ENCODE results near the gene SPTBN1. TPM values are rescaled to one million over a fixed set of nuclear protein-coding genes. Genes with fewer than 3 reads are reported as not detected.

The SPTBN1 gene
- total and polyA plus RNA-seq, 5 experiments from 2014 or later = 15.9 to 190 (median 80.4) TPM

DNA sequence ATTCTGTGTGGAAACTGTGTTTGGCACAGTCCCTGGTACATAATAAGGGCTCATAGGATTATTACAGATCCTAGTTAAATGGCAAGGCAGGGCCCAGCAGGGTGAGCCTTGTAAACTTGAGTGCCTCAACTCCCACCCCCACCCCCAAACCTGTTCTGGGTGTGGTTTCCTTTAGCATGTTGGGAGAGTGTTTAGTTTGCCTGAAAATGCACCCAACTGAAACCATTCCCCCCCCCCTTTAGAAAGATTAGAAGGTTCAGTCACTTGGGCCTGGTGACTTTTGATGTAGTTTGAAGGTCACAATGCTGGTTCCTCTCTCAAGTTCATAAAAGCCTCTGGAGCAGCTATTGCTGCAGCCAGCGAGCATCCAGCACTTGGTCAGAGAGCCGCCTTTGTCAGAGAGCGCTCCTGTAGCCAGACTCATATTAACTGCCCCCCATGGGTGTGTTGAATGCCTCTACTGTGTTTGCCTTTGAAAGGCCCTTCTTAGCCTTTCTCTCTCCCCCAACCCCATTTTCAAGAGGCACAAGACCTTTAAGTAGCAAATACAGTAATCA, 113.7 kb downstream of the SPTBN1 start:
- no peak for ATAC-seq
- H3K36me3 Mint-ChIP-seq = peaks cover 0 to 14% (median 4%) of the 10 kb centered on the region in 3 donors

DNA sequence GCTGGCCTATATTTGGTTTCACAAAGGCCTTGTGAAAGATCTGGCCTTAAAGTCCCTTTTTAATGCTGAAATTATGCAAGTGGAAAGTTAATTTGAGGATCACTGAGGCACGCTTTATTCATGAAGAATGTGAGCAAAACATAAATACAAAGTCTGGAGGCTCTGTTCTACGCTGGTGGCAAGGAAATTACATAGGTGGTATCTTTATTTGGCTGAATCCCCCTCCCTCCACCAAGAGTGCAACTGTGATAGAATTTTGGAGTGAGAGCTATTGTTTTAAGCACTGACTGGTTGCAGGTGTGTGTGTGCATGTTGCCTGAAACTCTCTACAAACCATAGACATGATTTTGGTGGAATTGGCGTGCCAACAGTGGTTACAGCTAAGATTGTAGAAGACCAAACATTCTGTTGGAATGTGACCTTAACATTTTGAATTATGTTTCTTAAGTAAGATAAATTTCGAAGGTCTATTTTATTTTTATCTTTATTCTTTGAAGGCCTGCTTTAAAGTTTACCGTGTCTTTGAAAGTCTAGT, 114.3 kb downstream of the SPTBN1 start:
- H3K27ac Mint-ChIP-seq = peak overlapping the region; percentile 94 to 99 (median 98)
- peaks cover 49 to 96% (median 92%) of the 10 kb centered on the region in 4 donors for H3K4me1 Mint-ChIP-seq
- peaks cover 0 to 13% (median 4%) of the 10 kb centered on the region in 3 donors for H3K36me3 Mint-ChIP-seq
- peak overlapping the region; percentile 71 to 93 (median 86) for H3K4me3 Mint-ChIP-seq
- POLR2A ChIA-PET = interaction anchor here (0.6 to 18.3 kb wide), 7 partner anchors 10 to 46 kb away, joined by 3 to 331 read pairs (median 4); no protein-coding TSS in a partner anchor
- no peaks in the 10 kb centered on the region for H3K9me3 Mint-ChIP-seq
- no peaks in the 10 kb centered on the region for H3K27me3 Mint-ChIP-seq
- DNase-seq (no peak), ATAC-seq (no peak)

More for the DNA sequence above, 113.7 kb downstream of the SPTBN1 start:
- POLR2A ChIA-PET = interaction anchor here (1.1 to 18.3 kb wide), 4 partner anchors 10 to 29 kb away, joined by 3 to 331 read pairs (median 14); no protein-coding TSS in a partner anchor
- Mint-ChIP-seq H3K9me3 (no peaks in the 10 kb centered on the region), H3K4me3 (peak overlapping the region; percentile 71 to 91 (median 84)), H3K27ac (peak overlapping the region; percentile 94 to 99 (median 98)), H3K27me3 (no peaks in the 10 kb centered on the region), H3K4me1 (peaks cover 51 to 96% (median 92%) of the 10 kb centered on the region in 4 donors)
- DNase-seq = peak in 1 of 10 donors; percentile 35

DNA sequence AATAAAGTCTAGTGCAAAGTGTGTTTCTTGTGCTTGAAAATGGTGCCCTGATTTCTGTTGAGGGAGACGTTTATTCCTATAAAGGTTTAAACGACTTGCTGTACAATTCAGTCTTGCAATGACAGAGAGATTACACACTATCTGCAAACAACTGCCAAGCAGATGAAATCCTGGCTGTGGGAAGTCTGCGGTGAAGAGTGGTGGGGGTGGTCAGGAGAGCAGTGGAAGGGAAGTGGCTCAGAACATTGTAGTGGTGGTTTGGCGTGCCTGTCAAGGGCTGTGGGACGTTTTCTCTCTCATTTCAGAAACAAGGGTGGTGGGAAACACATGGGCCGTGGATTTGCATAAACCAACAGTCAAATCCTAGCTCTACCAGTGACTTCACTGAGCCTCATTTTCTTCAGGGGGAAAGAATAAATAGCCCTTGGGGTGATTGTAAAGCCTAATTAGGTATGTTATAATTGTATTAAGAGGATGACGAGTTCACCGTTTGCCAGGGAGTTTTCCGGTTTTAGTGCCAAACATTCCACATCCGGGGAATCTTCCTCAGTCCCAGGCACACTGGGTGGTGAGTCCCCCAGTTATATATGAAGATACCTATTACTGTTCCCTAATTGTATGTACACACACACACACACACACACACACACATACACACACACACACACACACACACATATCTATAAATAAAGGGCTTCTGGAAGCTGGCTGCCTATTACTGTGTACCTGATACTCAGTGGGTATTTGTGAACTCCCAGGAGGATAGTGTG, 115.0 kb downstream of the SPTBN1 start:
- Mint-ChIP-seq H3K4me1 (peaks cover 48 to 96% (median 92%) of the 10 kb centered on the region in 4 donors), H3K9me3 (no peaks in the 10 kb centered on the region), H3K36me3 (peaks cover 0 to 9% (median 0%) of the 10 kb centered on the region in 3 donors), H3K27ac (peak overlapping the region; percentile 94 to 99 (median 98)), H3K27me3 (no peaks in the 10 kb centered on the region), H3K4me3 (peak overlapping the region; percentile 71 to 93 (median 84))
- POLR2A ChIA-PET = interaction anchor here (0.6 to 18.3 kb wide), 11 partner anchors 10 to 46 kb away, joined by 3 to 331 read pairs (median 4); no protein-coding TSS in a partner anchor
- DNase-seq (peak; percentile 39 to 82 (median 70)), ATAC-seq (peak; percentile 14 to 30)

DNA sequence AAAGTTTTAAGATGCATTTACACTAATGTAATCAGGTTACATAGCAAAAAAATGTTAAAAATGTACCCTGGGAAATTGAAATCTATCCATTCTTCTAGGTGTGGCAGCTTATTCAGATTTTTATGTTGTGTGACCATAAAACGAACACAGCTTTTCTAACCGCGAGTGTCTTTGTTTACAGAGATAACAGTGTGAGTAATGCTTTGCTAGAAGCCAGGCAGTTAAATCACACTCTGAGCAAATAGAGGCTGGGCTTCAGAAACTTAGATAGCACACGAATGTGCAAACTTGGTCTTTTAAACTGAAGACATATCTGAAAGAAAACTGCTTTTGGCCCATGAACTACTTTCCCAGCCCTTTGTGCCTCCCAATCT, 116.1 kb downstream of the SPTBN1 start:
- DNase-seq (peak in 4 of 10 donors; percentile 59 to 78 (median 66)), ATAC-seq (peak; percentile 27 to 37)
- Mint-ChIP-seq H3K9me3 (no peaks in the 10 kb centered on the region), H3K36me3 (peaks cover 0 to 8% (median 4%) of the 10 kb centered on the region in 3 donors), H3K4me3 (peak overlapping the region; percentile 78 to 93 (median 87)), H3K27ac (peak overlapping the region; percentile 94 to 99 (median 98)), H3K27me3 (no peaks in the 10 kb centered on the region), H3K4me1 (peaks cover 51 to 96% (median 93%) of the 10 kb centered on the region in 4 donors)
- POLR2A ChIA-PET = interaction anchor here (0.5 to 18.3 kb wide), 7 partner anchors 9 to 85 kb away, joined by 3 to 331 read pairs (median 9); no protein-coding TSS in a partner anchor

DNA sequence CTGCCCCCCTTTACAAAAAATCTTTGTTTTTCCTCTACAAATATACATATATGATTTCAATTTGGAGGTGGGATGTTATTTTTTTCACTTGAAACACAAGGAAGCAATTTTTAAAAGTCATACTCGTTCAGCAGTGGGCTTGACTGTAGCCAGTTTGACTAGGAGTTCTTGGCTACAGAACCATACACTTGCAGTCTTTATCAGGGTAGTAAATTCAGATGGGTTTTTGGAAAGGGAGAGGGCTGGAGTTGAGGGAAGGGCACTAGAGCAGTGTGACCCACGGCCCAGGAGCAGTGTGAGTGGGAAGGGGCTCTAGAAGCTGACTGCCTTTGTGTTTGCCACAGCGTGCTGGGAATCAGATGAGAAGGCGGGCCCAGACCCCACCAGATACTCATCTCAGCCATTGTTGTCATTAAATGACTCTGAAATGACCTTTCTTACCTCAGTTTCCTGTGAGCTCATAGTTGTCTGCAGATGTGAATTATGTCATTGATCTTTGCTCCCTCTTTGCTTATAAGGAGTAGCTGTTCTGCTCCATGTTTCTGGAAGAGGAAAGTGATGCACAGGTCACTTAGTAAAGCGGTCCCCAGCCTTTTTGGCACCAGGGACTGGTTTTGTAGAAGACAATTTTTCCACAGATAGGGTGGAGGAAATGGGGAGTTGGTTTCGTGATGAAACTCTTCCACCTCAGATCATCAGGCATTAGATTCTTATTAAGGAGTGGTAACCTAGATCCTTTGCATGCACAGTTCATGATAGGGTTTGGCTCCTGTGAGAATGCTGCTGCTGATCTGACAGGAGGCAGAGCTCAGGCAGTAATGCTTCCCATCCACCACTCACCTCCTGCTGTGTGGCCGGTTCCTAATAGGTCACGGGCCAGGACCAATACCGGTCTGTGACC, 116.8 kb downstream of the SPTBN1 start:
- POLR2A ChIA-PET = interaction anchor here (0.5 to 18.3 kb wide), 9 partner anchors 8 to 32 kb away, joined by 3 to 331 read pairs (median 4); no protein-coding TSS in a partner anchor
- ATAC-seq = peak in 1 of 2 donors; percentile 10
- H3K36me3 Mint-ChIP-seq = peaks cover 0 to 6% (median 4%) of the 10 kb centered on the region in 3 donors
- peaks cover 50 to 99% (median 94%) of the 10 kb centered on the region in 4 donors for H3K4me1 Mint-ChIP-seq
- H3K4me3 Mint-ChIP-seq = peak overlapping the region; percentile 78 to 93 (median 87)
- H3K27ac Mint-ChIP-seq = peak overlapping the region; percentile 94 to 99 (median 98)
- DNase-seq = peak in 7 of 10 donors; percentile 32 to 74 (median 47)
- no peaks in the 10 kb centered on the region for H3K9me3 Mint-ChIP-seq
- no peaks in the 10 kb centered on the region for H3K27me3 Mint-ChIP-seq

DNA sequence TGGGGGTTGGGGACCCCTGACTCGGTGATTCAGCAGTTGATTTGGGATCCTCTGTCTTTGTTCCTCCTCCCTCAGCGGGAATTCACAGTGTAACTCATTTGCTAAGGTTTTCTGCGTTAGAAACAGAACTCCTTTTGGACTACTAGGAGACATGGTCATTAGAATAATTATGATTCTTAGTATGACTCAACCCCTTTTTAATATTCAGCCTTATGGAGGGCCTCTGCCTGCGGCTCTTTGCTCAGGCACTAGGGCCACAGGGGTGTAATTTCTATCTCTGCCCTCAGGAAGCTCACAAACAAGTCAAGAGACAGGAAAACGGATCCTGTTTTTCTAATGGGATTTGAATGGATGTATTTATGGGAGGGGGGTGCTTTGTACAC, 117.4 kb downstream of the SPTBN1 start:
- Mint-ChIP-seq H3K4me1 (peaks cover 55 to 99% (median 97%) of the 10 kb centered on the region in 4 donors), H3K27me3 (no peaks in the 10 kb centered on the region), H3K4me3 (peak overlapping the region; percentile 78 to 93 (median 87)), H3K9me3 (no peaks in the 10 kb centered on the region), H3K36me3 (peaks cover 0 to 6% (median 4%) of the 10 kb centered on the region in 3 donors), H3K27ac (peak overlapping the region; percentile 94 to 99 (median 98))
- ATAC-seq (no peak), DNase-seq (no peak)
- POLR2A ChIA-PET = interaction anchor here (0.5 to 18.3 kb wide), 5 partner anchors 8 to 31 kb away, joined by 3 to 331 read pairs (median 8); no protein-coding TSS in a partner anchor

DNA sequence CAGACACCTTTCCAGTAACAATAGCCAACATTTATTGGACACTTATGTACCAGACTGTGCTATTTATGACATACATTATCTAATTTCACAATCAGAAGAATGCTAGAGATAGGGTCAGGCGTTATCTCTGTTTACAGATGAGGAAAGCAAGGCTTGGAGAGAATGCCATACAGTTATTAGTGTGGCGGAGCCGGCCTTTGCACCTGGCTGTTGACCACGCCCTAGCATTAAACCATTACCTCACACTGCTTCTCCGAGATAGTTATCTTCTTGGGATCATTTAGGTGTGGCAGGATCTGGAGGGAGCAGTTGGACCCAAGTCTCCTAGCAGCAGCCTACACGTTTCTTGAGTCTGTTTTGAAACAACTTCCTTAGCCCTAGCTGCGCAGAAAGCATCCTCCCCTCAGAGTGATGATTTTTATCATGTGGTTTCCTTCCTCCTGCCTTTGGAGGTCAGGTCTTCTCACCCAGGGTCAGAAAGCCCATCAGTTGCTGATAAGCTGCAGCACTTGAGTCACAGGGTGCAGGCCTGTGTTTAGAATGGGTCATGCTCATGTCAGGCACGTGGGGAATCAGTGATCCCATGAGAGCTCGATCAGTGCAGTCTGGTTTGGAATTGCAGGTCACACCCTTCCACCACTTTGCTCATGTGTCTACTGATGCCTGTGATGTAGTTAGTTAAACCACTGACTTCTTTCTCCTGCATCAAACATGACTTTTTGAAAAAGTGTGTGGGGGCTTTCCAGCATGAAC, 118.2 kb downstream of the SPTBN1 start:
- DNase-seq (peak; percentile 38 to 91 (median 80)), ATAC-seq (peak; percentile 77 to 79)
- Mint-ChIP-seq H3K27ac (peak overlapping the region; percentile 94 to 99 (median 98)), H3K27me3 (no peaks in the 10 kb centered on the region), H3K4me3 (peak overlapping the region; percentile 78 to 93 (median 87)), H3K9me3 (no peaks in the 10 kb centered on the region), H3K36me3 (peaks cover 0 to 6% (median 4%) of the 10 kb centered on the region in 3 donors), H3K4me1 (peaks cover 54 to 99% (median 97%) of the 10 kb centered on the region in 4 donors)
- POLR2A ChIA-PET = interaction anchor here (1.3 to 18.3 kb wide), 9 partner anchors 12 to 47 kb away, joined by 3 to 331 read pairs (median 8); no protein-coding TSS in a partner anchor

DNA sequence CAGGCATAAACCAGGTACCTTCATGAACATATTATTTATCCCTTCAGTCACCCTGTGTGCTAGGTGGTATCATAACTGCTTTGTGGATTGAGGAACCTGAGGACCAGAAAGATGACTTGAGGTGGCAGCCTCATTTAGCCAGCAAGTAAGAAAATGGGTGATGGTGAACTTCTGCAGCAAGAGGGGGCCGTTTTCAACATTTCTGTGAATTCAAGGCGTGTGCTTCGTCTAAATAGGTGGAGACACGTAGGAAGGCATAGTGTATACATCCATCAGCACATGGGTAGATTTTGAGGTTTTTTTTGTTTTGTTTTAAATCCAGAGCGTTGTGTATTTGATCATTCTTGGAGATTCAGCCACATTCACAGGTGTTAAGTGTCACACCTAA, 118.7 kb downstream of the SPTBN1 start:
- Mint-ChIP-seq H3K27ac (peak overlapping the region; percentile 94 to 99 (median 98)), H3K36me3 (peaks cover 0 to 6% (median 4%) of the 10 kb centered on the region in 3 donors), H3K9me3 (no peaks in the 10 kb centered on the region), H3K27me3 (no peaks in the 10 kb centered on the region), H3K4me3 (peak overlapping the region; percentile 9 to 93 (median 87)), H3K4me1 (peaks cover 55 to 100% (median 97%) of the 10 kb centered on the region in 4 donors)
- POLR2A ChIA-PET = interaction anchor here (1.3 to 18.3 kb wide), 9 partner anchors 12 to 46 kb away, joined by 3 to 331 read pairs (median 8); no protein-coding TSS in a partner anchor
- no peak for DNase-seq
- ATAC-seq = no peak

DNA sequence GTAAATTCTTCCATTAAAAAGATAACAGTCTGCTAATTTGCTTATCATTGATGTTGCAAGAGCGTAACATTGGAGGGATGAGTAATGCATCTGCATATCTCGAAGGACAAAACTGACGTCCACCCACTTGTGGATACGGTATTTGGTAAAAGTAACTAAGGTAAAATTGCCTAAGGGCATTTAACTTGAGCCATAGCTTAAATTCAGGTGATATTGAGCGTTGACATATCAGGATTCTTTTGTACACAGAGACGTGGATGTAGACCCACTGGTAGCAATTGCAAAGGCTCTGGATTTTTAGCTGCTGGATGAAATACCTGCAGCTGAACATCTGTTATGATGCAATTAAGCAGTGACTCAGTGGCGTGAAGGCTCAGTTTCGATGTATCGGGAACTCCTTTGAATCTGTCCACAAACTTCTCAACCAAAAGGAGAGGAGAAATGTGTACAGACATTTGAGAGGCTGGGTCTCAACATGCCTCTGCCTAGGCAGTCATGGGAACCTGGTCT, 119.3 kb downstream of the SPTBN1 start:
- ATAC-seq (no peak), DNase-seq (no peak)
- POLR2A ChIA-PET = interaction anchor here (1.3 to 18.3 kb wide), 8 partner anchors 11 to 45 kb away, joined by 3 to 331 read pairs (median 14); no protein-coding TSS in a partner anchor
- Mint-ChIP-seq H3K27me3 (no peaks in the 10 kb centered on the region), H3K4me3 (peak overlapping the region; percentile 32 to 93 (median 84)), H3K9me3 (no peaks in the 10 kb centered on the region), H3K4me1 (peaks cover 54 to 100% (median 97%) of the 10 kb centered on the region in 4 donors), H3K27ac (peak overlapping the region; percentile 94 to 99 (median 98)), H3K36me3 (peaks cover 0 to 6% (median 4%) of the 10 kb centered on the region in 3 donors)

DNA sequence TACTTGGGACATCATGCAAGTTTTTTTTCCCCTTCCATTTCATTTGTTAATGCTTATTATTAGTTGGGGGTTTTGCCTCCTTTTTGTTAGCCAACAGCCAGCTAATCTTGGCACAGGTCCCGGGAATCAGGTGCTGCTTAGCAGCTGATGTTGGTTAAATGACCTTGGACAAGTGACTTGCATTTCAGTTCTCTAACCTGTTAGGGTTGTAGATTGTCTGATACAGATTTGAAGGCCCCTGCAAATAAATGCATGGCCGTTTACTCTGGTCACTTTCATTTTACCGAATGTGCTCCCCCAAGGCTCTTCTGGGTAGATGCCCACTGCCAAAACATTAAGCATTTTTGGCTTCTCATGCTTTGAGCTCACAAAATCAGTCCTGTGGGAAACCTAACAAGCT, 120.9 kb downstream of the SPTBN1 start:
- DNase-seq = no peak
- POLR2A ChIA-PET = interaction anchor here (0.6 to 18.3 kb wide), 6 partner anchors 10 to 41 kb away, joined by 3 to 331 read pairs (median 26); no protein-coding TSS in a partner anchor
- Mint-ChIP-seq H3K4me3 (peak overlapping the region in 9 of 10 donors; percentile 0 to 78 (median 68)), H3K27ac (peak overlapping the region; percentile 96 to 99 (median 98)), H3K9me3 (no peaks in the 10 kb centered on the region), H3K36me3 (peaks cover 0 to 6% (median 5%) of the 10 kb centered on the region in 3 donors), H3K27me3 (no peaks in the 10 kb centered on the region), H3K4me1 (peaks cover 50 to 96% (median 95%) of the 10 kb centered on the region in 4 donors)
- no peak for ATAC-seq
